ENCODE data around the gene GAL3ST3.
A peak's percentile ranks its signal among the peaks of the same experiment; 100 is the strongest.
"Not testable (repeated sequence)": the region's sequence is repeated elsewhere in the genome, so short reads cannot be mapped to it uniquely, and the experiment has no call there.

Gene GAL3ST3

GRCh38 chr11:66048547-66049323 is at the start of gene GAL3ST3:
Gene GAL3ST3, minus strand, starts transcription at chr11:66049161. Its CDS starts 3,746 bp downstream, at chr11:66045415.
- Mint-ChIP-seq H3K27me3 (peaks cover 29% of the 10 kb centered on the region), H3K27ac (peak within 1 kb of the TSS in 1 of 2 donors; percentile 91), H3K4me1 (peaks cover 64% of the 10 kb centered on the region), H3K4me3 (peak within 1 kb of the TSS; percentile 60 to 61), H3K9me3 (no peaks in the 10 kb centered on the region)
- DNase-seq (no peak), ATAC-seq (no peak)

GRCh38 chr11:66092125-66092524 is 43.2 kb upstream of the GAL3ST3 start:
- H3K4me3 Mint-ChIP-seq, H3K9me3 Mint-ChIP-seq, H3K27me3 Mint-ChIP-seq, H3K27ac Mint-ChIP-seq, ATAC-seq, DNase-seq: not testable (repeated sequence)
- peaks cover 31% of the 10 kb centered on the region for H3K4me1 Mint-ChIP-seq

DNA sequence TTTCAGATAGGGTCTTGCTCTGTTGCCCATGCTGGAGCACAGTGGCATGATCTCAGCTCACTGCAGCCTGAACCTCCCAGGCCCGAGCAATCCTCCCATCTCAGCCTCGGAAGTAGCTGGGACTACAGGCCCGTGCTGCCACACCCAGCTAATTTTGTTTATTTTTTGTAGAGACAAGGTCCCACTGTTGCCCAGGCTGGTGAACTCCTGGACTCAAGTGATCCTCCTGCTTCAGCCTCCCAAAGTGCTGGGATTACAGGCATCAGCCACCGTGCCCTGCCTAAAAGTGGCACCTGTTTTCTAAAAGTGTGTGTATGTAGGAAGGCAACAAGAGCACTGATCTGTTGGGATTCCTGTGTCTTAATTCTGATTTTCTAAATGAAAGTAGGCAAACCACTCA is 41.3 kb upstream of the GAL3ST3 start:
- ATAC-seq = no peak
- no peak overlapping the region for H3K27ac Mint-ChIP-seq

DNA sequence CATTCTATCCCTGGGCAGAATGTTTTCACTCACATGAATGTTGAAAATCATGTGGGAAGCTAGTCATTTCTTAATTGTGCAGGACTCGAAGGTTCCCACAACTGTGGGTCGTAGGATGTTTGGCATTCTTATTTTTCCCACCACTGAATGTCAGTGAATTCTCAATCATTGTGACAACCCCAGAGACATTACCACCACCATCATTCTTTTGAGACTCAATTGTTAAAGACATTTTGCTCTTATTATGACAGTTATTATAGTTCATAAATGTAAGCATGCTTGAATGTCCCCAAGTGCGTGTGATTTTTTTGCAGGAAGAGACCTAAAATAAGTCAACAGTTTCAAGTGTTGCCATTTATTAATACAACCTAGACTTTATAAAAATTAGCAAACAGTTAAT is 40.1 kb upstream of the GAL3ST3 start:
- Mint-ChIP-seq H3K4me3 (no peak overlapping the region), H3K27me3 (no peaks in the 10 kb centered on the region)
- DNase-seq = no peak

More for the DNA sequence above, 41.3 kb upstream of the GAL3ST3 start:
- no peak overlapping the region for H3K4me3 Mint-ChIP-seq
- no peak for DNase-seq
- H3K27me3 Mint-ChIP-seq = no peaks in the 10 kb centered on the region
- peaks cover 35% of the 10 kb centered on the region for H3K4me1 Mint-ChIP-seq
- no peaks in the 10 kb centered on the region for H3K9me3 Mint-ChIP-seq

GRCh38 chr11:66087148-66087908 is 38.4 kb upstream of the GAL3ST3 start:
- DNase-seq (no peak), ATAC-seq (no peak)
- Mint-ChIP-seq H3K4me1 (peaks cover 62% of the 10 kb centered on the region), H3K27ac (peak overlapping the region in 1 of 2 donors; percentile 46), H3K9me3 (no peaks in the 10 kb centered on the region), H3K4me3 (no peak overlapping the region), H3K27me3 (no peaks in the 10 kb centered on the region)

More for the DNA sequence above, 40.1 kb upstream of the GAL3ST3 start:
- Mint-ChIP-seq H3K9me3 (no peaks in the 10 kb centered on the region), H3K27ac (no peak overlapping the region), H3K4me1 (peaks cover 47% of the 10 kb centered on the region)
- no peak for ATAC-seq

GRCh38 chr11:66084821-66085475 is 36.0 kb upstream of the GAL3ST3 start:
- H3K27me3 Mint-ChIP-seq = no peaks in the 10 kb centered on the region
- no peak for DNase-seq
- H3K4me3 Mint-ChIP-seq = no peak overlapping the region
- H3K27ac Mint-ChIP-seq = peak overlapping the region in 1 of 2 donors; percentile 58
- no peak for ATAC-seq
- peaks cover 81% of the 10 kb centered on the region for H3K4me1 Mint-ChIP-seq
- H3K9me3 Mint-ChIP-seq = no peaks in the 10 kb centered on the region

- ATAC-seq (no peak), DNase-seq (no peak)
- Mint-ChIP-seq H3K9me3 (no peaks in the 10 kb centered on the region), H3K27me3 (no peaks in the 10 kb centered on the region), H3K4me1 (peaks cover 89% of the 10 kb centered on the region), H3K4me3 (peak overlapping the region in 1 of 2 donors; percentile 30), H3K27ac (peak overlapping the region; percentile 28 to 59)
Measured at GRCh38 chr11:66083767-66084166, 34.8 kb upstream of the GAL3ST3 start.

GRCh38 chr11:66082946-66083698 is 34.2 kb upstream of the GAL3ST3 start:
- peak overlapping the region in 1 of 2 donors; percentile 59 for H3K27ac Mint-ChIP-seq
- H3K4me3 Mint-ChIP-seq = no peak overlapping the region
- H3K9me3 Mint-ChIP-seq = no peaks in the 10 kb centered on the region
- DNase-seq (no peak), ATAC-seq (no peak)
- peaks cover 89% of the 10 kb centered on the region for H3K4me1 Mint-ChIP-seq
- no peaks in the 10 kb centered on the region for H3K27me3 Mint-ChIP-seq

DNA sequence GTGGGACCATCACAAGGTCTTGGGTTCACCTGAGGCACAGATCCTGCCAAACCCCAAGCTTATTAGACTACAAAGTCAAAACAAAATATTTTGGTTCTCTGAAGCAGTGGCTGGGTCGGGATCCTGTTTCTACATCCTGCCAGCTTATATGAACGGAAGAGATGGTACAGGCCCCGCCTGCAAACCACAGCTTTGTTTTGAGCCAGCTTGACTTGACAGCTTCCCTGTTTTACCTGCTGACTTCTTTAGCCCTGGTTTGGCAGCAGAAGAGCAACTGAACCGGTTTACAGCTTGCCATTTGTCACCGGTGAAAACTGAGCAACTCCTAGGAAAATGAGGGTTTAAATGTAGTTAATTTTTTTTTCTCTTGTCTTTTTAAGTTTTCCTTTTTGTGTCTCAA is 32.5 kb upstream of the GAL3ST3 start:
- ATAC-seq (peak; percentile 94), DNase-seq (peak; percentile 48 to 68)
- Mint-ChIP-seq H3K9me3 (no peaks in the 10 kb centered on the region), H3K4me1 (peaks cover 89% of the 10 kb centered on the region), H3K4me3 (peak overlapping the region; percentile 80 to 91), H3K27ac (peak overlapping the region; percentile 93 to 98), H3K27me3 (no peaks in the 10 kb centered on the region)

- Mint-ChIP-seq H3K4me3 (peak overlapping the region; percentile 80 to 91), H3K4me1 (peaks cover 94% of the 10 kb centered on the region), H3K27ac (peak overlapping the region; percentile 75 to 98), H3K27me3 (no peaks in the 10 kb centered on the region), H3K9me3 (no peaks in the 10 kb centered on the region)
- ATAC-seq (peak; percentile 74), DNase-seq (peak in 1 of 2 donors; percentile 34)
Measured at GRCh38 chr11:66080055-66080817, 31.3 kb upstream of the GAL3ST3 start.

- H3K9me3 Mint-ChIP-seq, ATAC-seq, DNase-seq, H3K27me3 Mint-ChIP-seq: not testable (repeated sequence)
- peak overlapping the region; percentile 35 to 87 for H3K27ac Mint-ChIP-seq
- H3K4me1 Mint-ChIP-seq = peaks cover 88% of the 10 kb centered on the region
- peak overlapping the region in 1 of 2 donors; percentile 28 for H3K4me3 Mint-ChIP-seq
Measured at GRCh38 chr11:66078949-66079348, 30.0 kb upstream of the GAL3ST3 start.

- Mint-ChIP-seq H3K4me3 (no peak overlapping the region), H3K27ac (peak overlapping the region in 1 of 2 donors; percentile 58), H3K9me3 (no peaks in the 10 kb centered on the region), H3K27me3 (no peaks in the 10 kb centered on the region), H3K4me1 (peaks cover 85% of the 10 kb centered on the region)
- ATAC-seq (no peak), DNase-seq (no peak)
Measured at GRCh38 chr11:66077927-66078326, 29.0 kb upstream of the GAL3ST3 start.

DNA sequence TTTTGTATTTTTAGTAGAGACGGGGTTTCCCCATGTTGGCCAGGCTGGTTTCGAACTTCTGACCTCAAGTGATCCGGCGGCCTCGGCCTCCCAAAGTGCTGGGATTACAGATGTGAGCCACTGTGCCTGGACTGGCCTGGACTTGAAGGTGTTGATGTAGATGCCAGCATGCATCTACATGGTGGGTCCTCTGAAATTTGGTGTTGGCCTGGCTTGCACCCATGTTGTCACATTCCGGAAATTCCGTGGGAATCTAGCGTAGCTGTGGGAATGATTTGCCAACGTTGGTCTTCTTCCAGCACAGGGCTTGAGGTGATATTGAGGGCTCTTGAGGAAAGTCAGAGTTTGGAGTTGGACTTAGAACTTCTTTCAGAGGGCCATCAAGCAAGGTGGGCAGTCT is 27.6 kb upstream of the GAL3ST3 start:
- no peak for DNase-seq
- H3K27ac Mint-ChIP-seq = no peak overlapping the region
- no peaks in the 10 kb centered on the region for H3K9me3 Mint-ChIP-seq
- no peaks in the 10 kb centered on the region for H3K27me3 Mint-ChIP-seq
- peaks cover 85% of the 10 kb centered on the region for H3K4me1 Mint-ChIP-seq
- no peak for ATAC-seq
- no peak overlapping the region for H3K4me3 Mint-ChIP-seq

DNA sequence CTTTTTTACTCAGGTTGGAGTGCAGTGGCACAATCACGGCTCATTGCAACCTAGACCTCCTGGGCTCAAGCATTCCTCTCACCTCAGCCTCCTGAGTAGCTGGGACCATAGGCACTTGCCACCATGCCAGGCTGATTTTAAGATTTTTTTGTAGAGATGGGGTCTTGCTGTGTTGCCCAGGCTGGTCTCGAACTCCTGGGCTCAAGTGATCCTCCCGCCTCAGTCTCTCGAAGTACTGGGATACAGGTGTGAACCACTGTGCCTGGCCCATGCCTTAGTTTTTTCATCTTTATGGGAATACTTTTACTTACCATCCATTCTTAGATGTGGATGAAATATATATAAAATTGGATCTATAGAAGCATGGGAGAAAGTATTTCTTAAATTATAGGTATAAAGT is 26.3 kb upstream of the GAL3ST3 start:
- DNase-seq (no peak), ATAC-seq (no peak)
- H3K27me3 Mint-ChIP-seq = no peaks in the 10 kb centered on the region
- peaks cover 72% of the 10 kb centered on the region for H3K4me1 Mint-ChIP-seq
- no peak overlapping the region for H3K4me3 Mint-ChIP-seq
- no peak overlapping the region for H3K27ac Mint-ChIP-seq
- H3K9me3 Mint-ChIP-seq = no peaks in the 10 kb centered on the region

Measured in stimulated activated naive CD8-positive, alpha-beta T cell treated with anti-CD3 and anti-CD28 coated beads, Interleukin-15, amount 100 ng/mL, for 72 hours (primary cell).